Measurements from ENCODE around the gene CLIP4. TPM values are rescaled to one million over a fixed set of nuclear protein-coding genes. Genes with fewer than 3 reads are reported as not detected.

The CLIP4 gene
- total and polyA plus RNA-seq, 4 donors: 14.4 to 45.0 (median 19.9) TPM

DNA sequence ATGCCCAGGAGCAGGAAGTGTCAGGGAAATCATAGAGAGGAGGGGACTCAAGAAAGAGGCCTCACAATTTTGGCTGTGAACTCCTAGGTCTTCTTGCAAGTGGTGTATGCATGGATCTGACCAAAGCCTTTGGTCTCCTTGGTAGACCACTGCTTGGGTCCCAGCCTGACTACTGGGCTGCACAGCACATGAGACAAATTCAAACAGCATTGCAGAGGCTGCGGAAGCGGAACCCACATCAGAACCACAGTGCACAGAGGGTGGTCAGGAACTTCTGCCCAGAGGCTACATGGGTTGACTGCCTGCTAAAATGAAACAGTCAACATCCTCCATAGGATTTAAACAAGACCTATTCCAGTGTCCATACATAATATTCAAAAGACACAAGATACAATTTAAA, 39.4 kb downstream of the CLIP4 start:
- DNase-seq (ENCODE audit: low read depth in 4 of 6, low spot score in 6 of 6): no peak
- Histone ChIP-seq H3K27ac (ENCODE audit: low read depth, low read length) (no peak overlapping the region), H3K27me3 (ENCODE audit: control insufficient read depth, insufficient read depth, low read length) (no peaks in the 10 kb centered on the region), H3K4me3 (ENCODE audit: low read depth, low read length) (no peak overlapping the region), H3K4me1 (ENCODE audit: control insufficient read depth, insufficient read depth, low read length) (no peaks in the 10 kb centered on the region), H3K9me3 (ENCODE audit: control insufficient read depth, insufficient read depth, low read length) (no peaks in the 10 kb centered on the region), H3K36me3 (ENCODE audit: control insufficient read depth, insufficient read depth, low read length) (peaks cover 11% of the 10 kb centered on the region)
- 100% methylated on average over 2 of the region's 2 CpGs for WGBS (ENCODE audit: insufficient coverage)

GRCh38 chr2:29155578-29155977, 40.4 kb downstream of the CLIP4 start:
- H3K27ac ChIP-seq (ENCODE audit: low read depth, low read length): no peak overlapping the region
- peak in 1 of 6 donors; percentile 5 for DNase-seq (ENCODE audit: low read depth in 4 of 6, low spot score in 6 of 6)
- H3K4me1 ChIP-seq (ENCODE audit: control insufficient read depth, insufficient read depth, low read length): no peaks in the 10 kb centered on the region
- peaks cover 11% of the 10 kb centered on the region for H3K36me3 ChIP-seq (ENCODE audit: control insufficient read depth, insufficient read depth, low read length)
- H3K27me3 ChIP-seq (ENCODE audit: control insufficient read depth, insufficient read depth, low read length): no peaks in the 10 kb centered on the region
- no CpG with 5 or more reads among the region's 2 CpGs for WGBS (ENCODE audit: insufficient coverage)
- no peak overlapping the region for H3K4me3 ChIP-seq (ENCODE audit: low read depth, low read length)
- no peaks in the 10 kb centered on the region for H3K9me3 ChIP-seq (ENCODE audit: control insufficient read depth, insufficient read depth, low read length)

DNA sequence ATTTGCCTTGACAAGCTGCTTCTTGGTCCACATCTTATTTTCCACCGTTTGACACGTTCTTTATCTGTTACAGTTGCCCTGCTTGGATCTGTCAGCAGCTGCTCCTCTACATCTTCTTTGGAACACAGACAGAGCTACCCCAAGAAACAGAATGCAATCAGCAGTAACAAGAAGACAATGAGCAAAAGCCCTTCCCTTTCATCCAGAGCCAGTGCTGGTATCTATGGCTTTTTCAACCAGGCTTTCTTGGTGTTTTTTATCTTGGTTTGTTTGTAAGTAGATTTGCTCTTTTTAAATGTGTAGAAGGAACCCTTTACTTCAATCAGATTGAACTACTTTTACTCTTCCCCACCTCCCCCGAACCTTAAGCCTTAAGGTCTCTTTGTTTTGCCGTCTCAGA, 41.9 kb downstream of the CLIP4 start:
- Histone ChIP-seq H3K4me1 (ENCODE audit: control insufficient read depth, insufficient read depth, low read length) (no peaks in the 10 kb centered on the region), H3K27me3 (ENCODE audit: control insufficient read depth, insufficient read depth, low read length) (no peaks in the 10 kb centered on the region), H3K9me3 (ENCODE audit: control insufficient read depth, insufficient read depth, low read length) (no peaks in the 10 kb centered on the region), H3K4me3 (ENCODE audit: low read depth, low read length) (no peak overlapping the region), H3K36me3 (ENCODE audit: control insufficient read depth, insufficient read depth, low read length) (peaks cover 11% of the 10 kb centered on the region), H3K27ac (ENCODE audit: low read depth, low read length) (no peak overlapping the region)
- 46% methylated on average over 2 of the region's 4 CpGs for WGBS (ENCODE audit: insufficient coverage)
- no peak for DNase-seq (ENCODE audit: low read depth in 4 of 6, low spot score in 6 of 6)

- no peaks in the 10 kb centered on the region for H3K4me1 ChIP-seq (ENCODE audit: control insufficient read depth, insufficient read depth, low read length)
- DNase-seq (ENCODE audit: low read depth in 4 of 6, low spot score in 6 of 6): no peak
- WGBS (ENCODE audit: insufficient coverage): no CpG with 5 or more reads among the region's 1 CpG
- H3K4me3 ChIP-seq (ENCODE audit: low read depth, low read length): no peak overlapping the region
- H3K27me3 ChIP-seq (ENCODE audit: control insufficient read depth, insufficient read depth, low read length): no peaks in the 10 kb centered on the region
- no peaks in the 10 kb centered on the region for H3K9me3 ChIP-seq (ENCODE audit: control insufficient read depth, insufficient read depth, low read length)
- no peak overlapping the region for H3K27ac ChIP-seq (ENCODE audit: low read depth, low read length)
- H3K36me3 ChIP-seq (ENCODE audit: control insufficient read depth, insufficient read depth, low read length): peaks cover 11% of the 10 kb centered on the region
These were observed 43.9 kb downstream of the CLIP4 start for GRCh38 chr2:29159125-29159524.

- DNase-seq (ENCODE audit: low read depth in 4 of 6, low spot score in 6 of 6): no peak
- Histone ChIP-seq H3K36me3 (ENCODE audit: control insufficient read depth, insufficient read depth, low read length) (peaks cover 6% of the 10 kb centered on the region), H3K9me3 (ENCODE audit: control insufficient read depth, insufficient read depth, low read length) (no peaks in the 10 kb centered on the region), H3K27ac (ENCODE audit: low read depth, low read length) (no peak overlapping the region), H3K27me3 (ENCODE audit: control insufficient read depth, insufficient read depth, low read length) (no peaks in the 10 kb centered on the region), H3K4me3 (ENCODE audit: low read depth, low read length) (no peak overlapping the region), H3K4me1 (ENCODE audit: control insufficient read depth, insufficient read depth, low read length) (no peaks in the 10 kb centered on the region)
- no CpG with 5 or more reads among the region's 5 CpGs for WGBS (ENCODE audit: insufficient coverage)
These were observed 45.0 kb downstream of the CLIP4 start for GRCh38 chr2:29160184-29160583.

- Histone ChIP-seq H3K4me3 (ENCODE audit: low read depth, low read length) (no peak overlapping the region), H3K4me1 (ENCODE audit: control insufficient read depth, insufficient read depth, low read length) (no peaks in the 10 kb centered on the region), H3K27me3 (ENCODE audit: control insufficient read depth, insufficient read depth, low read length) (no peaks in the 10 kb centered on the region), H3K27ac (ENCODE audit: low read depth, low read length) (no peak overlapping the region), H3K36me3 (ENCODE audit: control insufficient read depth, insufficient read depth, low read length) (peaks cover 6% of the 10 kb centered on the region), H3K9me3 (ENCODE audit: control insufficient read depth, insufficient read depth, low read length) (no peaks in the 10 kb centered on the region)
- DNase-seq (ENCODE audit: low read depth in 4 of 6, low spot score in 6 of 6): no peak
- WGBS (ENCODE audit: insufficient coverage): no CpG with 5 or more reads among the region's 1 CpG
These were observed 47.2 kb downstream of the CLIP4 start for GRCh38 chr2:29162204-29162928.

- H3K36me3 ChIP-seq (ENCODE audit: control insufficient read depth, insufficient read depth, low read length): no peaks in the 10 kb centered on the region
These were observed 49.1 kb downstream of the CLIP4 start for GRCh38 chr2:29164091-29164846.

GRCh38 chr2:29165362-29166241, 50.4 kb downstream of the CLIP4 start:
- 87% methylated on average over 4 of the region's 8 CpGs for WGBS (ENCODE audit: insufficient coverage)
- H3K27me3 ChIP-seq (ENCODE audit: control insufficient read depth, insufficient read depth, low read length): no peaks in the 10 kb centered on the region
- no peak overlapping the region for H3K27ac ChIP-seq (ENCODE audit: low read depth, low read length)
- no peaks in the 10 kb centered on the region for H3K36me3 ChIP-seq (ENCODE audit: control insufficient read depth, insufficient read depth, low read length)
- no peaks in the 10 kb centered on the region for H3K4me1 ChIP-seq (ENCODE audit: control insufficient read depth, insufficient read depth, low read length)
- no peaks in the 10 kb centered on the region for H3K9me3 ChIP-seq (ENCODE audit: control insufficient read depth, insufficient read depth, low read length)
- DNase-seq (ENCODE audit: low read depth in 4 of 6, low spot score in 6 of 6): no peak
- H3K4me3 ChIP-seq (ENCODE audit: low read depth, low read length): no peak overlapping the region

More at GRCh38 chr2:29164091-29164846, 49.1 kb downstream of the CLIP4 start:
- H3K27ac ChIP-seq (ENCODE audit: low read depth, low read length): no peak overlapping the region
- no peaks in the 10 kb centered on the region for H3K27me3 ChIP-seq (ENCODE audit: control insufficient read depth, insufficient read depth, low read length)
- H3K4me3 ChIP-seq (ENCODE audit: low read depth, low read length): no peak overlapping the region
- DNase-seq (ENCODE audit: low read depth in 4 of 6, low spot score in 6 of 6): peak in 2 of 6 donors; percentile 4 to 57
- no peaks in the 10 kb centered on the region for H3K9me3 ChIP-seq (ENCODE audit: control insufficient read depth, insufficient read depth, low read length)
- WGBS (ENCODE audit: insufficient coverage): no CpG with 5 or more reads among the region's 5 CpGs
- no peaks in the 10 kb centered on the region for H3K4me1 ChIP-seq (ENCODE audit: control insufficient read depth, insufficient read depth, low read length)

- H3K4me3 ChIP-seq (ENCODE audit: low read depth, low read length): no peak overlapping the region
- DNase-seq (ENCODE audit: low read depth in 4 of 6, low spot score in 6 of 6): no peak
These were observed 51.2 kb downstream of the CLIP4 start for GRCh38 chr2:29166242-29167039.

More at GRCh38 chr2:29166242-29167039, 51.2 kb downstream of the CLIP4 start:
- Histone ChIP-seq H3K36me3 (ENCODE audit: control insufficient read depth, insufficient read depth, low read length) (no peaks in the 10 kb centered on the region), H3K9me3 (ENCODE audit: control insufficient read depth, insufficient read depth, low read length) (no peaks in the 10 kb centered on the region), H3K27me3 (ENCODE audit: control insufficient read depth, insufficient read depth, low read length) (no peaks in the 10 kb centered on the region), H3K4me1 (ENCODE audit: control insufficient read depth, insufficient read depth, low read length) (no peaks in the 10 kb centered on the region), H3K27ac (ENCODE audit: low read depth, low read length) (no peak overlapping the region)
- WGBS (ENCODE audit: insufficient coverage): 86% methylated on average over 1 of the region's 1 CpG

Data from spinal cord (tissue), 10 donors.